Adipose tissue (tissue), 3 donors: Measurements from ENCODE around the gene ENHO. TPM values are rescaled to one million over a fixed set of nuclear protein-coding genes. Genes with fewer than 3 reads are reported as not detected.

Experiments used
- H3K27ac ChIP-seq: one replicate; pipeline ENCODE4 v1.5.1; 2013; ENCODE audit warnings: low read depth, low read length
- WGBS, 3 donors: extraction: QIAGEN DNeasy Blood & Tissue Kit; methylation state at CpG; one replicate each; pipeline ENCODE4 v1.1.7; 2013; 5-methylcytosine and 5-hydroxymethylcytosine counted together
- polyA plus RNA-seq, 3 donors: library from polyadenylated mRNA; stranded (reverse); fragments of 200-250 nt; gene quantifications; one replicate each; pipeline ENCODE4 v1.2.3, GENCODE V29; 2013
- donor health status: healthy with polysubstance abuse.
- donor health status: Bipolar disorder and iron deficiency.
- donor health status: healthy.

The ENHO gene
- 1 to 10 TPM; 1.1 to 2.7 (median 1.3) TPM for polyA plus RNA-seq

- 4 to 6% (median 4%) methylated on average over 59 to 63 of the region's 63 CpGs for WGBS, 3 donors
- no peak within 1 kb of the TSS for H3K27ac ChIP-seq
These were observed at the start of gene ENHO for GRCh38 chr9:34522971-34523797. Gene ENHO, minus strand, starts transcription at chr9:34522990. Its CDS starts 1,295 bp downstream, at chr9:34521695.

DNA sequence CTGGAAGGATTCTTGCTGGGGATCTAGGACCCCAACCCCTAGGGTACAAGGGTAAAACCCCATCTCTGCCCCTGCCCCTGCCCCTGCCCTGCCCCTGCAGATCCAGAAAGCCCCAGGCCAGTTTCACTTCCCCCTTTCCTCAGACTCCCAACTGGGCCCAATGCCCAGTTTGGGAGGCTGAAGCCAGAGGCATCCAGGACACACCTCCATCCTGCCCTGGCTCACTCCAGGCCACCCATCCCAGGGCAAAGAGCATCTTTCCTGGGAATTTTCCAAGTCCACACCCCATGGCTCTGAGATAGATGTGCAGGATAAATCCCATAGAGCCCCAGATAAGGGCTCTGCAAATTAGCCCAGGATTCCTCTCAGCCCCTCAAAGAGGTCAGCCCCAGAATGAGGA, 49.3 kb upstream of the ENHO start:
- H3K27ac ChIP-seq: no peak overlapping the region

- WGBS, 3 donors: 51 to 67% (median 64%) methylated on average over 9 to 12 of the region's 12 CpGs
- no peak overlapping the region for H3K27ac ChIP-seq
These were observed 48.7 kb upstream of the ENHO start for GRCh38 chr9:34571481-34571810.

DNA sequence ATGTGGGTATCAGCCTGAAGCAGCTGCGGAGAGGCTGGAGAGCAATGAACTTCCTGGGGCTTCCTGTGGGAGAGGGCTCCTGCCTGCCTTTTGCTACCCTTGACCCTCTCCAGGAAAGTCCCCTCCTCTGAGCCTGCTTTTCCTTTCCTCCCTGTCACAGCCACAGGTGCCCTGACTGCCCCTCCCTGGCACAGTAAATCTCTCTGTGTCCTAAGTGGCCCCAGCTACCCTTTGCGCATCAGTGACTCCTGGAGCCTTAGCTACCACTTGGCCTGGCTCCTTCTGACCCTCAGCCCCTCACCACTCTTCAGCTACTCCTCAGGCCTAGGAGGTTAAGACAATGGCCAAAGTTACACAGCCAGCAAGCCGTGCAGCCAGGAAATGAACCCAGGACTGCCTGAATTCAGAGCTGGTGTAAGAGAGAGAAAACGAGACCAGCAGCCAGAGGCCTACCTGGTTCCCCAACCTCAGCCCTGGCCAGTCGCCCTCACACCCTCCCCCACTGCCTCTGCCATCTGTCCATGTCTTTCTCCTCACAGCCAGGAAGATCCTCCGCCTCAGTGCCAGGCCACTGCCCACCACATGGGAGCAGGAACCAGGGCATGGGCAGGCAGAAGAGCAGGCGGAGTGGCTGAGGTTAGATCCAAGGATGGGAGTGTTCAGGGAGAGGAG, 48.2 kb upstream of the ENHO start:
- WGBS, 3 donors: 72 to 81% (median 75%) methylated on average over 7 of the region's 7 CpGs
- H3K27ac ChIP-seq: no peak overlapping the region

DNA sequence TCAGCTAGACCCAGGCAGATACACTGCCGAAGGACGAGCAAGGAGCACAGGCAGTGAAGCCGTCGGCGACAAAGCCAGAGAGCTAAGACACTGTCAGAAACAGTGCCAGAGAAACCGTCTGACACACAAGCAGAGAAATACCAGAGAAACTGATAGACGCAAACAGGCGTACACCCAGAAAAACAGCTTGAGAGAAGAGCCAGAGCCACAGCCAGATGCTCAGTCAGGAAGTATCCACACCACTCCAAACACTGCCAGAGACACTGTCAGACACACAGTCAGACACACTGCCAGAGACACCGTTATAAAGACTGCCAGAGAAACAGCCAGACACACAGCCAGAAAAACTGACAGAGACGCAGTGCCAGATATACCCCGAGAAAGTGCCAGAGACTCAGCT, 47.6 kb upstream of the ENHO start:
- no peak overlapping the region for H3K27ac ChIP-seq
- WGBS, 3 donors: 65 to 78% (median 66%) methylated on average over 11 of the region's 11 CpGs

DNA sequence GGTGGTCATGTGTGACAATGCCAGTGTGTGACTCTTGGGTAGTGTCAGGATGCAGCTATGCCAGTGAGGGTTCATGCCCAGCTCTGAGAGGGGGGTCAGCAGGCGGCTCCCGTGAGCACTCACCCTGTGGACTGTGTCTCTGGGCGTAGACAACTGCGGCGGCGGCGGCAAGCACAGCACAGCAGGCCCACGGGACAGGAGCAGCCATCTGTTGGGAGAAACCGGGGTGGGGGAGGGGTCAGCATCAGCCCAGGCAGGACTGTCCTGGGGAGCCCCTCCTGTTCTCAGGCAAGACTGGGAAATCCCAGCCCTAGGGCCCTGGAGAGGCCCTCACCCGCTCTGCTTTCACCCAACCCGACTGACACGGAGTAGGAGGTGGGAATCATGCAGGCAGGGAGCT, 46.0 kb upstream of the ENHO start:
- H3K27ac ChIP-seq: no peak overlapping the region
- 66 to 85% (median 75%) methylated on average over 12 of the region's 12 CpGs for WGBS, 3 donors

DNA sequence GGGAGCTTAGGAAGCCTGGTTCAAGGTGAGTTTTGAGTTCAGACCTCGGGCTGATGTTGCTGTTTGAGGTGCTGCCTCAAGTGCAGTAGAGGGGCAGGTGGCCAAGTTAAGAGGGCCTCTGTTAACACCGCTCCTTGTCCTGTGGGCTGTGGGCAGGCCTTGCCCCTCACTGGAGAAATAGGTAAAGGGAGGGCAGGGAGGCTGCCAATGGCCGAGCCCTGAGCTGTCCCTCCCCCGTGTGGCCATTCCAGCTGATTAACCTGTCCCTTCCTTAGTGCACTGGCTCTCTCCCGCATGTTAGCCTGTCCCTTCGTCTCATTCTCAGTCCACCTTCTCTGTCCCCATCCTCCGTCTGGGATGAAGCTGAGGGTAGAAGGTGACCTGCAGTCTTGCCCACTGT, 45.3 kb upstream of the ENHO start:
- no peak overlapping the region for H3K27ac ChIP-seq
- 63 to 88% (median 84%) methylated on average over 7 of the region's 7 CpGs for WGBS, 3 donors

GRCh38 chr9:34566972-34567371, 44.2 kb upstream of the ENHO start:
- WGBS, 3 donors: 77 to 84% (median 82%) methylated on average over 6 of the region's 6 CpGs
- no peak overlapping the region for H3K27ac ChIP-seq

GRCh38 chr9:34566322-34566721, 43.5 kb upstream of the ENHO start:
- no peak overlapping the region for H3K27ac ChIP-seq
- WGBS, 3 donors: 67 to 76% (median 68%) methylated on average over 8 of the region's 8 CpGs

- WGBS, 3 donors: 56 to 78% (median 75%) methylated on average over 8 of the region's 8 CpGs
- H3K27ac ChIP-seq: no peak overlapping the region
These were observed 43.1 kb upstream of the ENHO start for GRCh38 chr9:34565856-34566255.

DNA sequence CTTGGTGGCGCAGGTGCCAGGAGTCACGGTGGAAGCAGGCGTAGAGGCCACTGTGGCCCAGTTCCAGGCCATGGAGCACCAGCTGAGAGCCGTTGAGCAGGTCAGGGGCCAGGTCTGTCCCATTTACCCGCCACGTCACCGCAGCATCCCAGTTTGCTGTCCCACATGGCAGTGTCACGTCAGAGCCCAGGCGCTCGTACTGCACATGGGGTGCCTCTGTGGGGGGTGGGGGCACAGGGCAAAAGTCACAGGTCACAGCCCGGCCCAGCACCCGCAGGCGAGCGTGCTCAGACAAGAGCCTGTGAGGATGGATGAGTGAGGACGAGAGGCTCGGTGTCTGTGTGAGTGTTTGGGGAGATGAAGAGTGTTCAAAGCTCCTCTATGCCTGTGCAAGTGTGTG, 41.8 kb upstream of the ENHO start:
- no peak overlapping the region for H3K27ac ChIP-seq
- 87 to 94% (median 91%) methylated on average over 16 of the region's 16 CpGs for WGBS, 3 donors

- WGBS, 3 donors: 65 to 72% (median 70%) methylated on average over 5 of the region's 5 CpGs
- no peak overlapping the region for H3K27ac ChIP-seq
These were observed 40.5 kb upstream of the ENHO start for GRCh38 chr9:34563262-34563661.

GRCh38 chr9:34562135-34562745, 39.5 kb upstream of the ENHO start:
- 84 to 90% (median 85%) methylated on average over 7 of the region's 7 CpGs for WGBS, 3 donors
- no peak overlapping the region for H3K27ac ChIP-seq

DNA sequence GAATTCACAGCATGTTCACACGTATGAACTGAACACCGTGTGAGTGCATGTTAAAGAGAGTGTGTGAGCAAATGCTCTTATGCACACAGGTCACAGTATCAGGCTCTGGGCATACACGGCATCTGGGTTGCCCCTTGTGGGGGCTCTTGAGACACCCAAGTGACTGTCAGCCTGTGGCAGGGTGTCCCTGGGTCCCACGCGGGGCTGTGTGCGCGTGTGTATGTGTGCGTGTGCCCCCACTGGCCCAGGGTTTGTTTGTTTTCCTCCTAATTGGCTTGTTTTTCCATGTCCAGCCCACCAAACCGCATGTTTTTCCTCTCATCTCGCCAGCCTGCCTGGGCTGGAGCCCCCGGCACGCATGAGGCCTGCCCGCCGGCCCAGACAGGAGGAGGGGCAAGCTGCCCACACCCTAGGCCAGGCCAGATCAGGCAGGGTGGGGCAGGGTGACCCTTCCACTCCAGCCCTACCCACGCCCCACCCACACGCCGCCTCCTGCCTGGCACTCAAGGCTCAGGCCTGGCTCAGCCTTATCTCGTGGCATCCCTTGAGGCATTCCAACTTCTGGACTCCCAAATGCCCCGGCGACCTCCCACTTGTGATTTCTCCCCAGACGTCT, 37.9 kb upstream of the ENHO start:
- no peak overlapping the region for H3K27ac ChIP-seq
- WGBS, 3 donors: 62 to 77% (median 65%) methylated on average over 18 to 21 of the region's 21 CpGs

DNA sequence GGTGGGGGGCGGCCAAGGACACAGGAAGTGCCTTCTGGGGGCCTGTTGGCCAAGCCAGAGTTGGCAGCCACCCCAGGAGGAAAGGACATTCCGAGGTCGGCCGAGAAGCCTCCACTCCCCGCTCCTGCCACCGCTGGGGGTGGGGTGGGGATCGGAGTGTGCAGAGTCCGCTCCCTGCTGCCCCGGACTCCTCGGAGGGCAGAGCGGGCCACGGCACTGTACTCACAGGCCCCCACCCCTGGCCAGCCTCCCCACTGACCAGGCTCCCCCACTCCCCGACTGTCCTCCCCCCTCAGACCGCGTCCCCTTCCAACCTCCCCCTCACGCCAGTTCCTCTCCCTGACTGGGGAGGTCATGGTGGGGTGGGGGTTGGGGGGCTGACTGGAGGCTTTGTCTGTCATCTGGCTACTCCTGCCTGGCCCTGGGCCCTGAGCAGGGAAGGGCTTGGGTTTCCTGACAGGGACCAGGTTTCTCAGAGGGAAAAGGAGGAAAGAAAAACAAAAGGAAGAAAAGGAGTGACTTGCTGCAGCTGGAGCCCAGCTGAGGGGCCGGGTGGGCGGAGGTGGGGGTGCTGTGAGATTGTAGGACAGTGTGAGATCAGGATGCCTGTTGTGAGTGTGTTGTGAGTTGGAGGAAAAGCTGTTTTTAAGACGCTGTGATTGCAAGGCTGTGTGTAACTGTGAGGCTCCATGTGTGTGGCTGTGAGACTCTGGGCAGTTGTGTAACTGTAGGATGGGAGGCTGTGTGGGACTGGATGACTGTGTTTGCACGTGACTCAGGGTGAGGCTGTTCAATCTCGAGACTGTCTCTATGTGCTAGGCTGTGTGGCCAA, 37.0 kb upstream of the ENHO start:
- no peak overlapping the region for H3K27ac ChIP-seq
- 9 to 17% (median 15%) methylated on average over 19 to 21 of the region's 21 CpGs for WGBS, 3 donors

- WGBS, 3 donors: 48 to 54% (median 48%) methylated on average over 15 to 17 of the region's 17 CpGs
These were observed 36.3 kb upstream of the ENHO start for GRCh38 chr9:34558919-34559623.

DNA sequence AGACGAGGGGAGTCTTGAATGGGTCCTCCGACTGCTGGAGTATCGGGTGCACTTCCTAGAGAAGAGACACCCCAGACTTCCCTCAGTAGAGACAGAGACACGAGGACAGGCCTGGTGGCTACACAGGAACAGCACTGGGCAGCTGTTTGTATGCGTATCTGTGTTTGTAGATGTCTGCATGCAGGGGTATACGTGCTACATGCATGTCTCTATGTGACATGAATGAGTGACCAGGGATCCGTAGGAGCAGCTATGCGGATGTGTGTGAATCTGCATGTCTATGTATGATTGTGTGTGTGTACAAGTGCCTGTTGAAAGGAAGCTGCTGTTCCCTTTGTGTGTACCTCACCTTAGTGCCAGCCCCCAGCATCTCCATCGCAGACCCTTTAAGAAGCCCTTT, 35.6 kb upstream of the ENHO start:
- H3K27ac ChIP-seq: no peak overlapping the region
- 84 to 88% (median 86%) methylated on average over 9 of the region's 9 CpGs for WGBS, 3 donors

More at GRCh38 chr9:34558919-34559623, 36.3 kb upstream of the ENHO start:
- no peak overlapping the region for H3K27ac ChIP-seq
